HepG2 (cell line): ENCODE data around the gene STRADA. TPM values are rescaled to one million over a fixed set of nuclear protein-coding genes. Genes with fewer than 3 reads are reported as not detected.

ENCODE experiments used
- ATAC-seq: fragments of 200-7000 bp; cut with Tn5 transposase; 3 replicates; pipeline ENCODE4 v1.9.1; 2020; ENCODE audit warnings: mild to moderate bottlenecking, moderate library complexity
- BruUV-seq: library from RNA; stranded (reverse); fragments of 400-500 nt; replicated peaks from 2 replicates; lab custom pipeline; 2021; lab: Mats Ljungman, UMichigan
- CTCF ChIA-PET: fragments of 300-600 bp; formaldehyde crosslinking; extraction: SDS; loops from one replicate; lab custom pipeline; 2021; ENCODE audit warnings: low total read pairs, inconsistent platforms, low intra/inter-chr PET ratio; lab: Yijun Ruan, JAX
- POLR2A ChIA-PET: fragments of 350-600 bp; sonication (Branson Sonifier 250); formaldehyde crosslinking; loops from one replicate; lab custom pipeline; 2020; ENCODE audit warnings: antibody characterized with exemption, inconsistent platforms; lab: Yijun Ruan, JAX
- DNase-seq: peaks from one replicate; pipeline ENCODE4 v3.0.0-alpha.2; 2015; ENCODE audit warnings: low spot score
- FAIRE-seq: peaks from 3 replicates; lab custom pipeline; 2011; peaks lifted over from hg19 to GRCh38; lab: Jason Lieb, UNC
- H2AFZ ChIP-seq: one replicate; pipeline ENCODE4 v1.6.1; 2011; ENCODE audit warnings: low read length, inconsistent platforms
- H3K27ac ChIP-seq: fragments of 300-600 bp; 3 replicates; pipeline ENCODE4 v1.8.0; 2011; ENCODE audit warnings: mixed run types, mild to moderate bottlenecking, mixed read lengths, low read length, inconsistent platforms; ENCODE audit not compliant: insufficient read depth; ENCODE audit errors: extremely low read length
- H3K27me3 ChIP-seq, 2 experiments: fragments of 200-600 bp in 1 of 2; 2 replicates in 1 of 2; 3 replicates in 1 of 2; pipeline versions ENCODE4 v1.6.0 to v1.8.0; 2011; ENCODE audit warnings: low read length in 2 of 2, mild to moderate bottlenecking in 2 of 2, moderate library complexity in 2 of 2, inconsistent platforms in 1 of 2; ENCODE audit not compliant: insufficient read depth in 2 of 2, control insufficient read depth in 1 of 2
- H3K36me3 ChIP-seq, 2 experiments: fragments of 200-600 bp in 1 of 2; replicated peaks in 1 of 2; 2 replicates in 1 of 2; 3 replicates in 1 of 2; pipeline versions ENCODE4 v1.5.1 to v1.8.0; 2011; ENCODE audit warnings: low read length in 2 of 2, inconsistent platforms in 1 of 2; ENCODE audit not compliant: insufficient read depth in 2 of 2, control insufficient read depth in 1 of 2
- H3K4me1 ChIP-seq: 2 replicates; pipeline ENCODE4 v1.5.1; 2012; ENCODE audit warnings: low read length, inconsistent platforms; ENCODE audit not compliant: insufficient read depth
- H3K4me2 ChIP-seq: 2 replicates; pipeline ENCODE4 v1.6.0; 2011; ENCODE audit warnings: low read depth, low read length, inconsistent platforms
- H3K4me3 ChIP-seq, 3 experiments: fragments of 200-600 bp in 1 of 3; sonication (generic), shearing (Covaris generic) in 1 of 3; replicated peaks in 1 of 3; 2 replicates each; pipeline ENCODE4 v1.5.1; 2011 to 2016; ENCODE audit warnings: low read length in 3 of 3, inconsistent platforms in 2 of 3, low read depth in 2 of 3, mild to moderate bottlenecking in 2 of 3, control low read depth in 1 of 3, mixed read lengths in 1 of 3; ENCODE audit not compliant: insufficient read depth in 1 of 3
- H3K79me2 ChIP-seq: one replicate; pipeline ENCODE4 v1.6.1; 2011; ENCODE audit warnings: low read length, inconsistent platforms; ENCODE audit not compliant: insufficient read depth
- H3K9ac ChIP-seq: 2 replicates; pipeline ENCODE4 v1.6.0; 2011; ENCODE audit warnings: mild to moderate bottlenecking, low read depth, low read length, inconsistent platforms; ENCODE audit not compliant: insufficient read depth
- H3K9me3 ChIP-seq: 2 replicates; pipeline ENCODE4 v1.5.1; 2012; ENCODE audit warnings: mild to moderate bottlenecking, low read length
- H4K20me1 ChIP-seq: 2 replicates; pipeline ENCODE4 v1.6.0; 2011; ENCODE audit warnings: inconsistent platforms, mild to moderate bottlenecking, low read length, moderate library complexity; ENCODE audit not compliant: insufficient read depth
- GZF1 ChIP-seq: sonication (generic); formaldehyde crosslinking; IDR thresholded peaks from 2 replicates; pipeline ENCODE4 v1.5.1; 2020; ENCODE audit warnings: mild to moderate bottlenecking, missing genetic modification reagents
- HNRNPLL ChIP-seq: fragments of 200-400 bp; formaldehyde crosslinking; IDR thresholded peaks from 2 replicates; pipeline ENCODE4 v1.6.1; 2017; ENCODE audit warnings: mild to moderate bottlenecking, low read depth, low read length; ENCODE audit not compliant: poor library complexity, severe bottlenecking
- JARID2 ChIP-seq: sonication (generic); formaldehyde crosslinking; IDR thresholded peaks from 2 replicates; pipeline ENCODE4 v1.8.1; 2023; ENCODE audit warnings: missing genetic modification reagents, inconsistent platforms; ENCODE audit not compliant: insufficient replicate concordance
- MIXL1 ChIP-seq: IDR thresholded peaks from 2 replicates; pipeline ENCODE4 v1.6.1; 2016
- NONO ChIP-seq, 2 experiments: fragments of 450-650 bp in 1 of 2; sonication (generic) in 1 of 2; formaldehyde crosslinking in 1 of 2; IDR thresholded peaks in 1 of 2; conservative IDR thresholded peaks in 1 of 2; 2 replicates each; pipeline versions ENCODE4 v1.6.1 to v1.8.0; 2017 to 2022; ENCODE audit warnings: mild to moderate bottlenecking in 1 of 2, missing genetic modification reagents in 1 of 2, moderate library complexity in 1 of 2
- SAFB2 ChIP-seq: sonication (generic); formaldehyde crosslinking; IDR thresholded peaks from 2 replicates; pipeline ENCODE4 v1.5.1; 2020; ENCODE audit warnings: missing genetic modification reagents, low read depth, mild to moderate bottlenecking, borderline replicate concordance
- SKI ChIP-seq: fragments of 450-650 bp; IDR thresholded peaks from one replicate; pipeline ENCODE4 v1.6.1; 2018; ENCODE audit warnings: mild to moderate bottlenecking; ENCODE audit not compliant: partially characterized antibody
- SKIL ChIP-seq: sonication (generic); formaldehyde crosslinking; IDR thresholded peaks from 2 replicates; pipeline ENCODE4 v1.8.0; 2022; ENCODE audit warnings: missing genetic modification reagents, mild to moderate bottlenecking, moderate library complexity, borderline replicate concordance
- ZC3H4 ChIP-seq: sonication (generic); formaldehyde crosslinking; IDR thresholded peaks from 2 replicates; pipeline ENCODE4 v1.4.0; 2020; ENCODE audit warnings: missing genetic modification reagents, borderline replicate concordance
- ZFP91 ChIP-seq: sonication (generic); formaldehyde crosslinking; IDR thresholded peaks from 2 replicates; pipeline ENCODE4 v1.9.0; 2022; ENCODE audit warnings: missing genetic modification reagents, mild to moderate bottlenecking, borderline replicate concordance
- ZKSCAN5 ChIP-seq: sonication (generic); formaldehyde crosslinking; IDR thresholded peaks from 2 replicates; pipeline ENCODE4 v1.5.1; 2020; ENCODE audit warnings: mild to moderate bottlenecking, missing genetic modification reagents
- ZNF101 ChIP-seq: sonication (generic); formaldehyde crosslinking; IDR thresholded peaks from 2 replicates; pipeline ENCODE4 v1.4.0; 2020; ENCODE audit warnings: mild to moderate bottlenecking, low read depth, missing genetic modification reagents, borderline replicate concordance
- ZNF225 ChIP-seq: sonication (generic); formaldehyde crosslinking; IDR thresholded peaks from 2 replicates; pipeline ENCODE4 v1.4.0; 2020; ENCODE audit warnings: mild to moderate bottlenecking, missing genetic modification reagents
- ZNF230 ChIP-seq: sonication (generic); formaldehyde crosslinking; IDR thresholded peaks from 2 replicates; pipeline ENCODE4 v1.4.0; 2020; ENCODE audit warnings: mild to moderate bottlenecking, missing genetic modification reagents
- WGBS: methylation state at CpG from one replicate; pipeline ENCODE4 v1.1.6; 2017; ENCODE audit warnings: low lambda C conversion rate; 5-methylcytosine and 5-hydroxymethylcytosine counted together
- in situ Hi-C: cut with HindIII; loops from 2 replicates; pipeline ENCODE4 v1.10.0; 2017; ENCODE audit warnings: low pct_unique_long_range_greater_than_20kb; ENCODE audit not compliant: extremely low pct_ligation_motif_present
- intact Hi-C: fragments of 100-400 bp; cut with micrococcal nuclease; formaldehyde crosslinking; loops from one replicate; pipeline ENCODE4 v1.10.0; 2022; ENCODE audit not compliant: unreplicated experiment
- polyA plus RNA-seq, 8 experiments: library from polyadenylated mRNA; depleted of rRNA in 3 of 8; stranded (reverse) in 7 of 8; unstranded in 1 of 8; fragments of >200 nt; fragmentation: Illumina TruSeq in 4 of 8; extraction: Trizol in 4 of 8; gene quantifications; 2 replicates each; pipeline versions ENCODE4 v1.2.1 to v1.2.3, GENCODE V29; 2011 to 2016; ENCODE audit warnings: low read depth in 4 of 8, missing spikeins in 1 of 8, mixed read lengths in 1 of 8; ENCODE audit not compliant: insufficient read depth in 1 of 8
- total RNA-seq, 5 experiments: library from RNA; depleted of rRNA; stranded (reverse); fragments of >200 nt; fragmentation: Illumina TruSeq; extraction: Trizol; gene quantifications; 2 replicates each; pipeline ENCODE4 v1.2.3, GENCODE V29; 2016; ENCODE audit warnings: low read depth in 1 of 5

The STRADA gene
- total and polyA plus RNA-seq, 2 of the 13 experiments (the other 11 are each of a cell fraction or from before 2014, with no cell fraction given) = 17.6 to 17.9 TPM

- in situ Hi-C loops (no loop called here), intact Hi-C loops (no loop called here)
- Histone ChIP-seq H3K4me1 (no peaks in the 10 kb centered on the region), H4K20me1 (no peaks in the 10 kb centered on the region), H2AFZ (no peak overlapping the region), H3K27ac (no peak overlapping the region), H3K79me2 (no peaks in the 10 kb centered on the region), H3K4me2 (no peak overlapping the region), H3K9me3 (no peaks in the 10 kb centered on the region), H3K27me3 (no peaks in the 10 kb centered on the region), H3K4me3 (no peak overlapping the region), H3K36me3 (peaks cover 7 to 20% of the 10 kb centered on the region in 2 experiments; a peak in 4 of 5 replicates), H3K9ac (no peak overlapping the region)
- ATAC-seq (no peak), FAIRE-seq (no peak), DNase-seq (no peak)
- ChIA-PET POLR2A (no interaction called here), CTCF (no interaction called here)
- 96% methylated on average over 3 of the region's 3 CpGs for WGBS
- no TSS peak for BruUV-seq
- TF ChIP-seq MIXL1 (CRISPR knock-in tag) = no peak
- TF ChIP-seq ZNF101 (CRISPR knock-in tag) = no peak
- no peak for TF ChIP-seq HNRNPLL
- TF ChIP-seq ZC3H4 = no peak
- TF ChIP-seq ZFP91 (CRISPR knock-in tag) = no peak
- no peak for TF ChIP-seq SAFB2
Observed at GRCh38 chr17:63705657-63706056, 35.9 kb downstream of the STRADA start.

- in situ Hi-C loops (no loop called here), intact Hi-C loops (no loop called here)
- Histone ChIP-seq H3K9ac (no peak overlapping the region), H2AFZ (no peak overlapping the region), H3K4me1 (no peaks in the 10 kb centered on the region), H4K20me1 (no peaks in the 10 kb centered on the region), H3K9me3 (no peaks in the 10 kb centered on the region), H3K79me2 (no peaks in the 10 kb centered on the region), H3K36me3 (peaks cover 6 to 16% of the 10 kb centered on the region in 2 experiments; a peak in 4 of 5 replicates), H3K27me3 (no peaks in the 10 kb centered on the region), H3K27ac (no peak overlapping the region), H3K4me2 (no peak overlapping the region), H3K4me3 (no peak overlapping the region)
- TF ChIP-seq ZNF225 (CRISPR knock-in tag) (no peak), NONO (IDR thresholded peaks at IDR 0.05) (no peak), NONO (CRISPR knock-in tag; conservative IDR thresholded peaks at IDR 0.05) (no peak), SKI (no peak), GZF1 (CRISPR knock-in tag) (no peak), SKIL (CRISPR knock-in tag) (no peak), ZNF230 (CRISPR knock-in tag) (no peak), ZKSCAN5 (CRISPR knock-in tag) (no peak), JARID2 (no peak)
- ATAC-seq (no peak), DNase-seq (no peak), FAIRE-seq (no peak)
- ChIA-PET CTCF (no interaction called here), POLR2A (no interaction called here)
- BruUV-seq = no TSS peak
- 100% methylated on average over 5 of the region's 9 CpGs for WGBS
Observed at GRCh38 chr17:63704836-63705235, 36.8 kb downstream of the STRADA start.
